IMR-90 (cell line): ENCODE measurements around the gene HLA-B. TPM values are rescaled to one million over a fixed set of nuclear protein-coding genes. Genes with fewer than 3 reads are reported as not detected.

Experiments used
- ATAC-seq: fragments of 200-7000 bp; cut with Tn5 transposase; 2 replicates; pipeline ENCODE4 v1.9.1; 2020; ENCODE audit warnings: low read depth, mild to moderate bottlenecking, moderate library complexity
- BruUV-seq: library from RNA; stranded (reverse); fragments of 400-500 nt; replicated peaks from 2 replicates; lab custom pipeline; 2021; lab: Mats Ljungman, UMichigan
- CTCF ChIA-PET: fragments of 300-600 bp; formaldehyde crosslinking; extraction: SDS; loops from one replicate; lab custom pipeline; 2021; ENCODE audit warnings: antibody characterized with exemption; lab: Yijun Ruan, JAX
- POLR2A ChIA-PET: fragments of 300-600 bp; sonication (Branson Sonifier 250); formaldehyde crosslinking; loops from one replicate; lab custom pipeline; 2022; ENCODE audit warnings: antibody characterized with exemption; ENCODE audit not compliant: unreplicated experiment; lab: Charles Lee
- DNase-seq: peaks from one replicate; pipeline ENCODE4 v3.0.0; 2013
- H2AFZ ChIP-seq: replicated peaks from 2 replicates; pipeline ENCODE3; 2013; ENCODE audit warnings: low read length, mild to moderate bottlenecking; ENCODE audit not compliant: poor library complexity
- H2AK5ac ChIP-seq: 2 replicates; pipeline ENCODE4 v1.6.1; 2013; ENCODE audit warnings: low read depth, low read length, inconsistent platforms
- H2AK9ac ChIP-seq: replicated peaks from 2 replicates; pipeline ENCODE3; 2013; ENCODE audit warnings: mild to moderate bottlenecking, low read depth, low read length, moderate library complexity; ENCODE audit not compliant: poor library complexity
- H2BK120ac ChIP-seq: 2 replicates; pipeline ENCODE4 v1.6.1; 2013; ENCODE audit warnings: low read depth, low read length, inconsistent platforms
- H2BK15ac ChIP-seq: 3 replicates; pipeline ENCODE4 v1.6.1; 2013; ENCODE audit warnings: low read depth, low read length, inconsistent platforms
- H2BK20ac ChIP-seq: 2 replicates; pipeline ENCODE4 v1.6.1; 2013; ENCODE audit warnings: low read depth, mild to moderate bottlenecking, inconsistent platforms, low read length, moderate library complexity
- H2BK5ac ChIP-seq: 2 replicates; pipeline ENCODE4 v1.6.1; 2013; ENCODE audit warnings: mild to moderate bottlenecking, low read depth, low read length, inconsistent platforms; ENCODE audit not compliant: poor library complexity, severe bottlenecking
- H3K14ac ChIP-seq: replicated peaks from 2 replicates; pipeline ENCODE4 v1.6.1; 2013; ENCODE audit warnings: low read depth, low read length, inconsistent platforms
- H3K18ac ChIP-seq: 2 replicates; pipeline ENCODE4 v1.6.1; 2013; ENCODE audit warnings: low read depth, low read length, control low read depth
- H3K23ac ChIP-seq: 2 replicates; pipeline ENCODE4 v1.6.1; 2013; ENCODE audit warnings: low read depth, low read length, inconsistent platforms
- H3K27ac ChIP-seq: 2 replicates; pipeline ENCODE4 v1.5.1; 2013; ENCODE audit warnings: mild to moderate bottlenecking, control low read depth, low read length; ENCODE audit not compliant: insufficient read depth
- H3K27me3 ChIP-seq: 2 replicates; pipeline ENCODE4 v1.6.1; 2013; ENCODE audit warnings: low read length; ENCODE audit not compliant: control insufficient read depth, insufficient read depth
- H3K36me3 ChIP-seq: 2 replicates; pipeline ENCODE4 v1.6.1; 2013; ENCODE audit warnings: low read length, mixed read lengths; ENCODE audit not compliant: control insufficient read depth, insufficient read depth
- H3K4ac ChIP-seq: 2 replicates; pipeline ENCODE4 v1.6.1; 2013; ENCODE audit warnings: low read depth, low read length, inconsistent platforms
- H3K4me1 ChIP-seq: 2 replicates; pipeline ENCODE4 v1.6.1; 2013; ENCODE audit warnings: low read length, mixed read lengths; ENCODE audit not compliant: control insufficient read depth, insufficient read depth
- H3K4me2 ChIP-seq: 2 replicates; pipeline ENCODE4 v1.6.1; 2013; ENCODE audit warnings: low read depth, mild to moderate bottlenecking, control low read depth, low read length, moderate library complexity
- H3K4me3 ChIP-seq: 2 replicates; pipeline ENCODE4 v1.5.1; 2013; ENCODE audit warnings: low read depth, mild to moderate bottlenecking, control low read depth, low read length, moderate library complexity; ENCODE audit not compliant: insufficient read depth
- H3K56ac ChIP-seq: 2 replicates; pipeline ENCODE4 v1.6.1; 2013; ENCODE audit warnings: low read length, inconsistent platforms; ENCODE audit not compliant: insufficient read depth; ENCODE audit errors: extremely low read depth
- H3K79me1 ChIP-seq, 2 experiments: 2 replicates each; pipeline ENCODE4 v1.6.1; 2013; ENCODE audit warnings: low read length in 2 of 2, inconsistent platforms in 1 of 2, low read depth in 1 of 2
- H3K9ac ChIP-seq: 2 replicates; pipeline ENCODE4 v1.6.1; 2013; ENCODE audit warnings: low read depth, low read length, control low read depth
- H3K9me1 ChIP-seq: 2 replicates; pipeline ENCODE4 v1.6.1; 2013; ENCODE audit warnings: low read length, inconsistent platforms; ENCODE audit not compliant: insufficient read depth
- H3K9me3 ChIP-seq: 2 replicates; pipeline ENCODE4 v1.6.1; 2013; ENCODE audit warnings: low read length; ENCODE audit not compliant: control insufficient read depth, insufficient read depth
- H4K20me1 ChIP-seq: 2 replicates; pipeline ENCODE4 v1.6.1; 2013; ENCODE audit warnings: low read length, inconsistent platforms; ENCODE audit not compliant: insufficient read depth
- H4K5ac ChIP-seq: 2 replicates; pipeline ENCODE4 v1.6.1; 2013; ENCODE audit warnings: mild to moderate bottlenecking, low read depth, low read length, control low read depth
- H4K8ac ChIP-seq, 2 experiments: 2 replicates each; pipeline ENCODE4 v1.6.1; 2013; ENCODE audit warnings: low read depth in 2 of 2, low read length in 2 of 2, control low read depth in 1 of 2, inconsistent platforms in 1 of 2
- H4K91ac ChIP-seq: 2 replicates; pipeline ENCODE4 v1.6.1; 2013; ENCODE audit warnings: low read depth, low read length, inconsistent platforms; ENCODE audit not compliant: insufficient read depth
- BHLHE40 ChIP-seq: fragments of 150-350 bp; IDR thresholded peaks from 2 replicates; pipeline ENCODE4 v1.6.1; 2016; ENCODE audit warnings: mild to moderate bottlenecking, low read depth, low read length
- CHD1 ChIP-seq: IDR thresholded peaks from 2 replicates; pipeline ENCODE4 v1.6.1; 2012; ENCODE audit warnings: low read depth, low read length, improper control_type of control experiment
- CTCF ChIP-seq: conservative IDR thresholded peaks from 2 replicates; pipeline ENCODE4 v1.5.1; 2012; ENCODE audit warnings: mild to moderate bottlenecking, low read depth, low read length, improper control_type of control experiment
- FOS ChIP-seq: fragments of 150-350 bp; IDR thresholded peaks from 2 replicates; pipeline ENCODE4 v1.6.1; 2016; ENCODE audit warnings: low read depth, low read length
- MAFK ChIP-seq: IDR thresholded peaks from 2 replicates; pipeline ENCODE4 v1.6.1; 2012; ENCODE audit warnings: low read depth, low read length, improper control_type of control experiment
- MAZ ChIP-seq: IDR thresholded peaks from 2 replicates; pipeline ENCODE4 v1.6.1; 2012; ENCODE audit warnings: low read depth, mild to moderate bottlenecking, low read length, improper control_type of control experiment, moderate library complexity, borderline replicate concordance
- NFE2L2 ChIP-seq: fragments of 150-350 bp; IDR thresholded peaks from 2 replicates; pipeline ENCODE4 v1.6.1; 2016; ENCODE audit warnings: low read depth, mild to moderate bottlenecking, low read length
- POLR2A ChIP-seq: IDR thresholded peaks from 2 replicates; pipeline ENCODE4 v1.6.1; 2012; ENCODE audit warnings: mild to moderate bottlenecking, low read depth, low read length
- RAD21 ChIP-seq: IDR thresholded peaks from 2 replicates; pipeline ENCODE4 v1.6.1; 2012; ENCODE audit warnings: low read length, improper control_type of control experiment
- RCOR1 ChIP-seq: IDR thresholded peaks from 2 replicates; pipeline ENCODE4 v1.6.1; 2012; ENCODE audit warnings: mild to moderate bottlenecking, low read length, improper control_type of control experiment; ENCODE audit not compliant: insufficient replicate concordance
- USF2 ChIP-seq: fragments of 150-350 bp; IDR thresholded peaks from 2 replicates; pipeline ENCODE4 v1.6.1; 2017; ENCODE audit warnings: mild to moderate bottlenecking, antibody characterized with exemption, low read length, low read depth
- WGBS, 2 experiments: methylation state at CpG; one replicate each; pipeline versions ENCODE4 v1.1.5 to v1.1.7; 2013; ENCODE audit warnings: missing lambda C conversion rate in 2 of 2; ENCODE audit not compliant: insufficient read length in 1 of 2; ENCODE audit errors: extremely low coverage in 2 of 2; 5-methylcytosine and 5-hydroxymethylcytosine counted together
- dilution Hi-C: fragments of 300-500 bp; cut with HindIII; formaldehyde crosslinking; loops from one replicate; pipeline ENCODE4 v1.14.3; 2018; ENCODE audit warnings: low sequenced_read_pairs; ENCODE audit not compliant: unreplicated experiment
- in situ Hi-C: fragments of 300-500 bp; cut with MboI; formaldehyde crosslinking; loops from 3 replicates; pipeline ENCODE4 v1.14.3; 2019; ENCODE audit warnings: low sequenced_read_pairs, inconsistent platforms, mixed read lengths
- intact Hi-C: fragments of 100-400 bp; cut with micrococcal nuclease; formaldehyde crosslinking; loops from 2 replicates; pipeline ENCODE4 v1.10.0; 2022
- polyA plus RNA-seq, 3 experiments: library from polyadenylated mRNA; depleted of rRNA; stranded (reverse); fragments of >200 nt; gene quantifications; 2 replicates each; pipeline ENCODE4 v1.2.3, GENCODE V29; 2012; ENCODE audit warnings: low replicate concordance in 1 of 3
- total RNA-seq: library from RNA; depleted of rRNA; stranded (reverse); fragments of >200 nt; gene quantifications from 2 replicates; pipeline ENCODE4 v1.2.3, GENCODE V29; 2012
- TF ChIP-seq, protein P1 (sequence below): fragments of 150-350 bp; IDR thresholded peaks from 2 replicates; pipeline ENCODE4 v1.6.1; 2016; ENCODE audit warnings: low read depth, mild to moderate bottlenecking, low read length, moderate library complexity, borderline replicate concordance

The HLA-B gene
- total and polyA plus RNA-seq, 2 of the 4 experiments (the other 2 are of a cell fraction) = 44.1 to 309 TPM

DNA sequence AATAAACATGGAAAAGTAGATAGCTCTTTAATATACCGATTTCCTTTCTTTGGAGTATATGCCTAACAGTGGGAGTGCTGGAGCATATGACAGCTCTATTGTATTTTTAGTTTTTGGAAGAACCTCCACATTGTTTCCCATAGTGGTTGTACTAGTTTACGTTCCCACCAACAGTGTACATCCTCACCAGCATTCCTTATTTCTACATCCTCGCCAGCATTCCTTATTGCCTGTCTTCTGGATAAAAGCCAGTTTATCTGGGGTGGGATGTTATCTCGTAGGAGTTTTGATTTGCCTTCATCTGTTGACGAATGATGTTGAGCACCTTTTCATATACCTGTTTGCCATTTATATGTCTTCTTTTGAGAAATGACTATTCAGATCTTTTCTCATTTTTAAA lies 49.0 kb upstream of the HLA-B start:
- Histone ChIP-seq H2AFZ (no peak overlapping the region), H3K56ac (no peak overlapping the region), H3K9me3 (no peaks in the 10 kb centered on the region), H3K4me1 (peaks cover 5% of the 10 kb centered on the region), H4K20me1 (peaks cover 62% of the 10 kb centered on the region), H3K18ac (no peak overlapping the region), H3K4me3 (no peak overlapping the region), H2BK20ac (no peak overlapping the region), H2AK9ac (no peak overlapping the region), H2AK5ac (no peak overlapping the region), H4K91ac (no peak overlapping the region), H3K27me3 (no peaks in the 10 kb centered on the region), H3K9me1 (peaks cover 15% of the 10 kb centered on the region), H3K36me3 (peaks cover 5% of the 10 kb centered on the region), H4K8ac (no peak overlapping the region), H3K4me2 (no peak overlapping the region), H3K14ac (no peak overlapping the region), H2BK120ac (no peak overlapping the region), H3K23ac (no peak overlapping the region), H2BK5ac (no peak overlapping the region), H4K5ac (no peak overlapping the region), H3K4ac (no peak overlapping the region), H3K27ac (no peak overlapping the region), H3K79me1 (peaks cover 4 to 67% of the 10 kb centered on the region in 2 experiments; a peak in 3 of 4 replicates), H2BK15ac (no peak overlapping the region), H3K9ac (no peak overlapping the region)
- dilution Hi-C loops = no loop called here
- intact Hi-C loops = no loop called here
- CTCF ChIA-PET = no interaction called here
- TF ChIP-seq NFE2L2 (no peak), BHLHE40 (no peak), FOS (no peak), CHD1 (no peak), MAZ (no peak), RCOR1 (no peak), CTCF (no peak), RAD21 (no peak), MAFK (no peak), POLR2A (no peak), USF2 (no peak)
- TF ChIP-seq, protein P1, sequence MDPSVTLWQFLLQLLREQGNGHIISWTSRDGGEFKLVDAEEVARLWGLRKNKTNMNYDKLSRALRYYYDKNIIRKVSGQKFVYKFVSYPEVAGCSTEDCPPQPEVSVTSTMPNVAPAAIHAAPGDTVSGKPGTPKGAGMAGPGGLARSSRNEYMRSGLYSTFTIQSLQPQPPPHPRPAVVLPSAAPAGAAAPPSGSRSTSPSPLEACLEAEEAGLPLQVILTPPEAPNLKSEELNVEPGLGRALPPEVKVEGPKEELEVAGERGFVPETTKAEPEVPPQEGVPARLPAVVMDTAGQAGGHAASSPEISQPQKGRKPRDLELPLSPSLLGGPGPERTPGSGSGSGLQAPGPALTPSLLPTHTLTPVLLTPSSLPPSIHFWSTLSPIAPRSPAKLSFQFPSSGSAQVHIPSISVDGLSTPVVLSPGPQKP = no peak
- in situ Hi-C loops = no loop called here
- POLR2A ChIA-PET = no interaction called here
- ATAC-seq (no peak), DNase-seq (no peak)
- BruUV-seq = no TSS peak
- WGBS, 2 experiments = no CpG with 5 or more reads among the region's 5 CpGs
